A549 (cell line): ENCODE data around the gene ANKS1B.

ENCODE experiments used
- JUNB ChIP-seq: fragments of >200 bp; sonication (Bioruptor Twin); formaldehyde crosslinking; IDR thresholded peaks from 2 replicates; pipeline ENCODE4 v1.6.1; 2016
- TF ChIP-seq, protein P1 (sequence below): fragments of >200 bp; sonication (Bioruptor Twin); formaldehyde crosslinking; IDR thresholded peaks from 3 replicates; pipeline ENCODE4 v1.5.1; 2016
- TF ChIP-seq, protein P2 (sequence below): fragments of 150-350 bp; IDR thresholded peaks from 2 replicates; pipeline ENCODE4 v1.6.1; 2014; ENCODE audit warnings: low read depth, mild to moderate bottlenecking, low read length

DNA sequence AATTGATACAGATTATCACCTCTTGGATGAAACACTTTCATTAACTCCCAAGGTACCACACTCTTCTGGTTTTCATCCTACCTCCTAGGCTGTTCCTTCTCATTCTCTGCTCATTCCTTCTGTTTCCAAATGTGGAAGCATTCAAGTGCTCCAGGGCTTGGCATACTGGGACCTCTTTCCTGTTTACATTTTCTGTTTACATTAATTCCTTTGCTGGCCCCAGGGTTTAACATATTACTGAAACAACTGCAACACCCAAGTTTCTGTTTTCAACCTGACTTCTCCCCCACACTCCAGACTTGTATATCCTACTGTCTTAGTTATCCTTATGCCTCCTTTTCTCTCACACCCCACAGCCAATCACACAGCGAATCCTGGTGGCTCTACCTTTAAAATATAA, 723.5 kb downstream of the ANKS1B start:
- TF ChIP-seq, protein P1, sequence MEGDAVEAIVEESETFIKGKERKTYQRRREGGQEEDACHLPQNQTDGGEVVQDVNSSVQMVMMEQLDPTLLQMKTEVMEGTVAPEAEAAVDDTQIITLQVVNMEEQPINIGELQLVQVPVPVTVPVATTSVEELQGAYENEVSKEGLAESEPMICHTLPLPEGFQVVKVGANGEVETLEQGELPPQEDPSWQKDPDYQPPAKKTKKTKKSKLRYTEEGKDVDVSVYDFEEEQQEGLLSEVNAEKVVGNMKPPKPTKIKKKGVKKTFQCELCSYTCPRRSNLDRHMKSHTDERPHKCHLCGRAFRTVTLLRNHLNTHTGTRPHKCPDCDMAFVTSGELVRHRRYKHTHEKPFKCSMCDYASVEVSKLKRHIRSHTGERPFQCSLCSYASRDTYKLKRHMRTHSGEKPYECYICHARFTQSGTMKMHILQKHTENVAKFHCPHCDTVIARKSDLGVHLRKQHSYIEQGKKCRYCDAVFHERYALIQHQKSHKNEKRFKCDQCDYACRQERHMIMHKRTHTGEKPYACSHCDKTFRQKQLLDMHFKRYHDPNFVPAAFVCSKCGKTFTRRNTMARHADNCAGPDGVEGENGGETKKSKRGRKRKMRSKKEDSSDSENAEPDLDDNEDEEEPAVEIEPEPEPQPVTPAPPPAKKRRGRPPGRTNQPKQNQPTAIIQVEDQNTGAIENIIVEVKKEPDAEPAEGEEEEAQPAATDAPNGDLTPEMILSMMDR, result no peak
- TF ChIP-seq JUNB, result no peak
- TF ChIP-seq, protein P2, sequence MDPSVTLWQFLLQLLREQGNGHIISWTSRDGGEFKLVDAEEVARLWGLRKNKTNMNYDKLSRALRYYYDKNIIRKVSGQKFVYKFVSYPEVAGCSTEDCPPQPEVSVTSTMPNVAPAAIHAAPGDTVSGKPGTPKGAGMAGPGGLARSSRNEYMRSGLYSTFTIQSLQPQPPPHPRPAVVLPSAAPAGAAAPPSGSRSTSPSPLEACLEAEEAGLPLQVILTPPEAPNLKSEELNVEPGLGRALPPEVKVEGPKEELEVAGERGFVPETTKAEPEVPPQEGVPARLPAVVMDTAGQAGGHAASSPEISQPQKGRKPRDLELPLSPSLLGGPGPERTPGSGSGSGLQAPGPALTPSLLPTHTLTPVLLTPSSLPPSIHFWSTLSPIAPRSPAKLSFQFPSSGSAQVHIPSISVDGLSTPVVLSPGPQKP, result no peak
